Measurements from ENCODE around the gene CRHR2.

CRHR2 gene

GRCh38 chr7:30664184-30664885 is 17.9 kb downstream of the CRHR2 start:
- no peak for DNase-seq (ENCODE audit: low read depth in 2 of 2)
- no peak overlapping the region for H3K4me3 ChIP-seq (replicated peaks in 1 of 2; ENCODE audit: low read depth in 2 of 2, low read length in 2 of 2)
- TF ChIP-seq CTCF (IDR thresholded peaks at IDR 0.05; ENCODE audit: low read depth, low read length) = no peak

- no peak for TF ChIP-seq CTCF (IDR thresholded peaks at IDR 0.05; ENCODE audit: low read depth, low read length)
- DNase-seq (ENCODE audit: low read depth in 2 of 2) = no peak
These were observed 18.8 kb downstream of the CRHR2 start for GRCh38 chr7:30663414-30663813.

GRCh38 chr7:30662431-30662939 is 19.8 kb downstream of the CRHR2 start:
- H3K4me3 ChIP-seq (replicated peaks in 1 of 2; ENCODE audit: low read depth in 2 of 2, low read length in 2 of 2) = no peak overlapping the region
- no peak for TF ChIP-seq CTCF (IDR thresholded peaks at IDR 0.05; ENCODE audit: low read depth, low read length)
- no peak for DNase-seq (ENCODE audit: low read depth in 2 of 2)

More at GRCh38 chr7:30663414-30663813, 18.8 kb downstream of the CRHR2 start:
- no peak overlapping the region for H3K4me3 ChIP-seq (replicated peaks in 1 of 2; ENCODE audit: low read depth in 2 of 2, low read length in 2 of 2)

GRCh38 chr7:30661926-30662325 is 20.3 kb downstream of the CRHR2 start:
- TF ChIP-seq CTCF (IDR thresholded peaks at IDR 0.05; ENCODE audit: low read depth, low read length) = no peak
- DNase-seq (ENCODE audit: low read depth in 2 of 2) = no peak
- H3K4me3 ChIP-seq (replicated peaks in 1 of 2; ENCODE audit: low read depth in 2 of 2, low read length in 2 of 2) = no peak overlapping the region

GRCh38 chr7:30660331-30661255 is 21.7 kb downstream of the CRHR2 start:
- DNase-seq (ENCODE audit: low read depth in 2 of 2) = no peak
- H3K4me3 ChIP-seq (replicated peaks in 1 of 2; ENCODE audit: low read depth in 2 of 2, low read length in 2 of 2) = no peak overlapping the region
- TF ChIP-seq CTCF (IDR thresholded peaks at IDR 0.05; ENCODE audit: low read depth, low read length) = no peak

- TF ChIP-seq CTCF (IDR thresholded peaks at IDR 0.05; ENCODE audit: low read depth, low read length) = no peak
- DNase-seq (ENCODE audit: low read depth in 2 of 2) = peak; percentile 28 to 38
- H3K4me3 ChIP-seq (replicated peaks in 1 of 2; ENCODE audit: low read depth in 2 of 2, low read length in 2 of 2) = no peak overlapping the region
These were observed 22.9 kb downstream of the CRHR2 start for GRCh38 chr7:30659312-30659711.

Data from cardiac fibroblast (primary cell).